HG03521 (cell line): ENCODE data around the gene COL8A2.

Source experiments
- ATAC-seq: cut with Tn5 transposase; IDR thresholded peaks from one replicate; pipeline ENCODE4 v1.9.1; 2021; ENCODE audit warnings: mild to moderate bottlenecking, moderate library complexity; ENCODE audit not compliant: unreplicated experiment

COL8A2 gene

DNA sequence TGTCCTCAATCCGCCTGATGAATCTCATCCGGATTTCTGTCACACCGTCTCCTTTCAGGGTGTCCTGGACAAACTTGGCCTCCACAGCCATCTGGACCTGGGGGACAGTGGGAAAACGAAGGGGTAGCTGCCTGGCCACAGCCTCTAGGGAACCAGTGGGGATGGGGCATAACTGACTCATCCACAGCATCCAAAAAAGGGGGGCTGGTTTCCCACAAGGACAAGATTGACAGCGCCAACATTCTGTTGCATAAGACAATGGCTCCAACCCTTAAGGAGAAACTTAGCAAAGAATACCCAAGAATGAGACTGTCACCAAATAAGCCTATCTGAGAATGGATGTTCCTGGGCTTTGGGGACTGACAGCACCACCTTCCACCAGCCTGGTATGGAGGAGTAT is 12.2 kb upstream of the COL8A2 start:
- no peak for ATAC-seq

DNA sequence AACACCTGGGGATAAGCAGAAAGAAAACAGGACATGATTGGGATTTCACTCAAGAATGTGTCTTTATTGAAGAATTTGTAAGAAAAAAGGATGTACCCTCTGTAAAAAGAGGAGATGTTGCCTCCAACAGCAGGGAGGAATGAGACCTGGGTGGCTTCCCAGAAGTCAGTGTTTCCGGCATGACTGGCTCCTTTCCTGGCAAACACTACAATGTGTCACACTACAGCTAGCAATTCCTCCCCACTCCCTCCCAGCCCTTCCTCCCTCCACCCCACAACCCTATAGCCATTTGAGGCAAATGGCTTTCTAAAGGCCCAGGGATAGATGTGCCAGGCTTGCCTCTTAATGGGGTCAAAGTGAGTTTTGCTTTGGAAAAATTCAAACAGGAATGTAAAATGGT is 11.5 kb upstream of the COL8A2 start:
- ATAC-seq, result no peak

DNA sequence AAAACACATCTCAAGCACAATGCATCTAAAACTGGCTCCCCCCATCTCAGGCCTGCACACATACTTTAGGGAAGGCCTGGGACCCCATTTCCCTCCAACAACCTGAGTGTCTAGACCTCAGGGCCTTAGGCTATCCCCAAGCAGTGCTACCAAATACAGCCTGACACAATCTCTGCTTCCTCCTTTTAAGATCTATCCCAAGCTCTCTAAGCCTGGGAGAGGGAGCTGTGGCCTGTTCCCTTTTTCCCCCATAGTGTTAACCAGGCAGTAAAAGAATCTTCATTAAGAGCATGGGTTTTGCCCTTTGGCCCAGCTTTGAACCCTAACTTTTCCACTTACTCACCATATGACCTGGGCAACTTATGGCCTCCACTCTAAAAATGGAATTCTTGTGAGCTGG is 10.8 kb upstream of the COL8A2 start:
- ATAC-seq, result no peak

DNA sequence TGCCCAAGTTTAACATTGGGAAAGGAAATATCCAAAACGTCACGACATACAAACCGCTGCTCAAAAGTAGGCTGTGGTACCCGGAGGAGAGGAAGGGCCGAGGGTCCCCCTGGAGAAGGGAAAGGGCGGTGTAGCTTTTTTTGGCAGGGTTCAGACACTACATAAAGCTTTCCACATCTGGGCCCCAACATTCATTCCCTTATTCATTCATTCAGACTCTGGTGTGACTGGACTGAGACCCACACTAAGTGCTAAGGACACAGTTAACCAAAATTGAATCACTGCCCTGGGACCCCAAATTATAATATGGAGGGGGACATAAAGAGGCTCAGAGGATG is 10.3 kb upstream of the COL8A2 start:
- ATAC-seq, result no peak

DNA sequence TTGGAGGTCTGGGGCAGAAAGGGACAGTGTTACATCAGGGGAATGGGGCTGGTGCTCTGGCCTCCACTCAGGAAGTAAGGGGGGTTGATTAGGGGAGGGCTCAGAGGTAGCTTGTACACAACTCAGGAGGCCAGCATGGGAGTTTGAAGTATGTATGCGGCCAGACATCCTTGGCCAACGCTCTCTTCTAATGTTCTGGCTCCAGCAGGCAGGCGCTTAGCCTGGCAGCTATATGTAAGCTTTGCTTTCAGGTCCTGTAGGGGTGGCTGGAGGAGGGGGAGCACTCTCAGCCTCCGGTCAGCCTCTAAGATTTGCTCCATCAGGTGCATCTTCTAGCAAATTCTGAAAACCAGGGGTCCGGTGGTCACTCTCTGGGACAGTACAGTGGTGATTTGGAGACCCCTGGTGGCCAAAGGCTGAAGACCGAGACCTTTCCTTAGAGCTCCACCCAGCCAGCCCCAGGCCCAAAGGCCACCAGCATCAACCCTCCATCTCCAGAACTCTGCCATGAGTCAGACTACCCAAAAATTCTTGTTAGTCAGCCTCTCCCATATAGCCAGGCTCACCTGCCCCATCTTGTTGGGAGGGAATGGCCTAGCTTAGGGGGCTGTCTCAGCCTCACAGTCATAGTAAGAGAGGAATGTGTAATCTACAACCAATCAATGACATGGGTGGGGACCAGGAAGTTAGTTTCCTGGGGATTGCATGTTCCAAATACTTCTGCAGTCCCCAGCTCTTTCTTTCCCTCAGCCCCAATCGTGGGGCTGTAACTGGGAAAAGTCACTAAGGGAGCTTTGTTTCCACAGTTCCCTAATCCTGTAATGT is 9.7 kb upstream of the COL8A2 start:
- no peak for ATAC-seq

DNA sequence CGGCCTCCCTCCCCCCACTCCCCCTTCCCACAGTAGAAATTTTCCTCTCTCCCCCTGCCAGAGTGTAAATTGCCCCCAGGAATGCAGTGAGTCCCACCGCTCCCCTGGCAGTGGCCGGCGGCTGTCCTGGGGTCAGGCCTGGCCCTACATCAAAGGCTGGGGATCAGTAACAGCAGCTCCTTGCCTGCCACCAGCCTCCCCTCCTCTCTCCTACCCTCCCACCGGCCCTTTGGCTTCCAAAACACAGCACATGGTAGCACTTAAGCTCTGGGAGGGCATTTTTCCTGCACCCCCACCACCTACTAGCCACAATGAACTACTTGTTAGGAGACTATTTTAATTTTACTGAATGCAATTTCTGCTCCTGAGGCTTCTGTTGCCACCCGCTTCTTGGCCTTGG is 9.0 kb upstream of the COL8A2 start:
- no peak for ATAC-seq

DNA sequence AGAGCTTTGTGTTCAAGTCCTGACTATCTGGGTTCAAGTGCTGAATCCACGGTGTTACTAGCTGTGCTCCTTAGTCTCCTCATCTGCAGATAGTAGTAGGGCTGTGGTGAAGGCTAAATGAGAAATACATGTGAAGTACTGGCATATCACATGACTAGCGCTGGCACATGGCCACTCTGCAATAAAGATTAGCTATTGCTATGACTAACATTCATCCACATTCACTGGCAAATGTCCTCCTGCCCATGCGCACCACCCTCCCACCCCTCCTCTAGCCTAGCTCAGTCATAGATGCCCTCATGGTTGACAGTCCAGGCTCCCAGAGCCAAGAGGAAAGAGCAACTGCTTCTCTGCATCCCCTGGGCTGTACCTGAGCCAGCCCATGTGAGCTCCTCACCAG is 8.5 kb upstream of the COL8A2 start:
- ATAC-seq, result no peak

DNA sequence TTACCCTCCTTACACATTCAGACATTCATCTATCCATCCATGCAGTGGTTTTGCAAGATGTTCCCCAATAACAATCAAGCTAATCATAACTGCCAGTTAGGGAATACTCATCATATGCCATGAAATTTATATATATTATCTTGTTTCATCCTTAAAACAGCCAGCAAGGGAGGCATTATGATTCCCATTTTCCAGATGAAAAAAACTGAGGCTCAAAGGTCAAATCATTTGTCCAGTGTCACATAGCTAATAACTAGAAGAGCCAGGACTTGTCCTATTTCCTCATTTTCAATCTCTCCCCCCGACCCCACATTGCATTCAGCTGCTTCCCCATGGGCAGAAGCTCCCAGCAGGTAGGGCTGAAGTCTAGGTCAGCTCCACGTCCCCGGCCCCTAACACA is 7.0 kb upstream of the COL8A2 start:
- no peak for ATAC-seq

DNA sequence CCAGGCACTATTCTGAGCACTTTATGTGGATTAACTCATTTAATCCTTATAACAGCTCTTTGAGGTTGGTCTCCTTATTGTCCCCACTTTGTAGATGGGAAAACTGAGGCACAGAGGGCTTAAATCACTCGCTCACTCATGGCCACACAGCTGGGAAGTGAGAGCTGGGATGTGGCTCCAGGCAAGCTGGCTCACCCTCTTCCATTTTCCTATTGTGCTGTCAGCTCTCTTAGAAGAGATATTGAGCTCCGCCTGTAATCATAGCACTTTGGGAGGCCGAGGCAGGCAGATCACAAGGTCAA is 3.8 kb upstream of the COL8A2 start:
- no peak for ATAC-seq

DNA sequence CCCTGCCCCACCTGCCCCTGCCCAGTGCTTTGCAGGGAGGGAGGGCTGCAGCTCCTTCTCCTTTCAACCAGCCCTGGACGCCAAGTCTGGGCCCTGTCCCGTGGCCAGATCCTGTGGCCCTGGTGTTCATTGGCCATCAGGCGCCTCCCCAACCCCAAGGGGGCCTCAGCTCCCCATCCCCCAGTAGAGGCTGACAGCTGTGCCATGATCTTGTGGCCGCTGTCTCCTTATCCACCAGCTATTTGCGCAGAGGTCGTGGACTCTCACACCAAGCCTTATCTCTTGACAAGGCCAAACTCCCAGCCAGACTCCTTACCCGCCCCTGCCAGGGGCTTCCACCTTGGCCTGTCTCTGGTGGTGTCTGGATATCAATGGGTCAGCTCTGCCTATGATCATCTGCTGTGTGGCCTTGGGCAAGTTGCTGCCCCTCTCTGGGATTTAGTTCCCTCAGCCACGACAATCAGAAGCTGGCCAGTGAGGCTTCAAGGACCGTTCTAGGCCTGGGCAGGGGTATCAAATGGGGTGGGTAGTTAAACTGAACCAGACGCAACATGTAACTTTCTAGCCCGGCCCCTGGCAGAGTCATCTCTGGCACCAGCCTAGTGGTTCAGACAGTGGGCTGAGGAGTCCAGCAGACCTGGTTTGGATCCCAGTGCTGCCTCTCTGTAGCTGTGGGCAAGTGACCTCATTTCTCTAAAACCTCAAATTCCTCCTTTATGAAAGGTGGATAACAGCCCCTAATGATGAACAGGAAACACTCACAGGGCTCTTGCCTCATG is 3.3 kb upstream of the COL8A2 start:
- ATAC-seq, result no peak

DNA sequence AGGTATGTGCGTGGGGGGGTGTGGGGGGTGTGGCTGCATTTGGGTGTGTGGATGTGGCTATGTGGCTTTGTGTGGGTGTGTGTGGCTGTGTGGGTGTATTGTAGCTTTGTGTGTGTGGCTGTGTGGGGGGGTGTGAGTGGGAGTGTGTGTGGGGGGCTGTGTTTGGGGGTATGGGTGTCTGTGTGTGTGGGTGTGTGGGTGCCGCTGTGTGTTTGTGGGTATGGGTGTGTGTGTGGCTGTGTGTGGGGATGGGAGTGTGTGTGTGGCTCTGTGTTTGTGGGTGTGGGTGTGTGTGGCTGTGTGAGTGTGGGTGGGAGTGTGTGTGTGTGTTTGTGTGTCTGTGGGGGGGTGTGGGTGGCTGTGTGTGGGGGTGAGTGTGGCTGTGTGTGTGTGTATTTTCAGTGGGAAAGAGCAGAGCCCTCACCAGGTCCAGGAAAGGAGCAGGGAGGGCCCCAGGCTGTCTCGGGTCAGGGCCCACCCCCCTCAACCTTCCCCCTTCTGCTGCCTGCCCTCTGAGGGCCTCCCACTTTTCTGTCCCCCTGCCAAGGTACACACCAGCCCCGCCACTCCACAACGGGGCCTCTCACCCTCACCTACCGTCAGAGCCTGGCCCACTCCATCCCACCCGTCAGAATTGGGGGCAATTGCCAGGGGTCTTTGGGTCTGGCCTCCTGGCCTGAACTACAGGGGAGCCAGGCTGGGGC is 1.9 kb upstream of the COL8A2 start:
- no peak for ATAC-seq

DNA sequence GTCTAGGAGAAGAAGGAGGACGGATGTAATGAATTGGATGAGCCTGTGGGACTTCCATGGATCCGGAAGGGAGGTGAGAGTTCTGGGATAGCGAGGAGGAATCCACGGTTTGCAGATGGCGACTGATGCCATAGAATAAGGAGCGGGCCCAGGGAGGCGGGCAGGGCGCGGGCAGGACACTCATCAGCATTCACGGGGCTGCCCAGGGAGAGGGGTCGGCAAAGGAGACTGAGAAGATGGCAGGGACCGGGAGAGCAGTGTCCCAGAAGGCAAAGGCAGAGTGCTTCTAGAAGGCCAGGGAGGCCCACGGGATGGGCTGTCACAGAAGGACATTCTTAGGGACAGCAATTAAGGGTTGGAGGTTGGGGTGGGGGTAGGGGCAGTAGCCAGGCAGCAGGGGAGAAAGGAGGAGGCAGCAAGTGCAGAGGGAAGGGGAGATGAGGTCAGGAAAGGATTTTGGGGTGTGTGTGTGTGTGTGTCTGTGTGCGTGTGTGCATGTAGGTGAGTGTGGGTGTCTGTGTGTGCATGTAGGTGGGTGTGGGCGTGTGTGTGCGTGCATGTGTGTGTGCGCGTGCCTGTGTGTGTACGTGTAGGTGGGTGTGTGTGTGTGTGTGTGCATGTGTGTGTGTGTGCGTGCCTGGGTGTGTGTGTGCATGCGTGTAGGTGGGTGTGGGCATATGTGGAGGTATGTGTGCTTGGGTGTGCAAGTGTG is 1.1 kb upstream of the COL8A2 start:
- ATAC-seq, result no peak

DNA sequence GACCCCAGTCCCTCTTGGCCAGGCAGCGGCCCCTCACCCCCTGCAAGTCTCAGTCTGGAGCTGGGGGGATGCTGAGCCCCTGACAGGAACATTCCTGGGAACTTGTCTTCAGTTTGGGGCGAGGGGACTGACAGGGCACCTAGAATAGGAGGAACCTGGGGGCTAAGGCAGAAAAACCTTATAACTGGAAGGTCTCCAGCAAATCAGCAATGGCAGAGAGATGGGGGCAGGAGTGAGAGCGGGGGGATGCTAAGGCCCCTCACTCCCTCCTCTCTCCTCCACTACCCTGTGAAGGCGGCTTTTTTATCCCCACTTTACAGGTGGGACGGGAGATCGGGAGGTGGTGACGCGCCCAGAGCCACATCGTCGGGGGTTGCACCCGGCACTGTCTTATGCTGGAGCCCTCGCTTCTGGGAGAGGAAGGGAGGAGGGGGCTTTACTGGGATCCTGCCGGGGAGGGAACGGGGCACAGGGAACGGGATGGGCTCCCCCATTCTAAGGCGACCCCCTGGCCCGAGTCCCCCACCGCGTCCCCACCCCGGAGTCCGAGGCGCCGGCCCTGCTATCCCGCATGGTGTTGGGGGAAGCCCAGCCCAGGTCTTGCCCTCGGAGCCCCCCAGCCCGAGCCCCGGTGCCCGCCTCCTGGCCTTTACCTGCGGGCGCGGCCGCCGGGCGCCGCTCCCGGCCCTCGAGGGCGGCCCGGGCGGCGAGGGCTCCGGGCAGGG is 456 bp downstream of the COL8A2 start:
- ATAC-seq, result no peak

DNA sequence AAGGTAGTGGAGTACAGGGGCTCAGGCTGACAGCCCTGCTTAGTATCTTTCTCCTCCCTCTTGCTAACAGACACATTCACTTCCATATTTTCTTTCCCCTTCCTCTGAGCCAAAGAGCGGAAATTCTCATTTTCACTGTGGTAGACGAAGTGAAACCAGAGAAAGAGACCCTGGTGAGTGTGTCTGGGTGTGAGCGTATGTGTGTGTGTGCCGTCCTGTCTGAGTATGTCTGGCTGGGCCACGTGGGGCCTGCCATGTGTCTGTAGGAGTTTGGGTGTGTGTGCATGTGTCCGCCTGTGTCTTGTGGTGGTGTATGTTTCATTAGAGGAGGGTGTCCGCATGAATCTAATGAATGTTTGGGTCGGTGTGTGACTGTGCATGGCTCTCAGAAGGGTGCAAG is 1.7 kb downstream of the COL8A2 start:
- no peak for ATAC-seq

DNA sequence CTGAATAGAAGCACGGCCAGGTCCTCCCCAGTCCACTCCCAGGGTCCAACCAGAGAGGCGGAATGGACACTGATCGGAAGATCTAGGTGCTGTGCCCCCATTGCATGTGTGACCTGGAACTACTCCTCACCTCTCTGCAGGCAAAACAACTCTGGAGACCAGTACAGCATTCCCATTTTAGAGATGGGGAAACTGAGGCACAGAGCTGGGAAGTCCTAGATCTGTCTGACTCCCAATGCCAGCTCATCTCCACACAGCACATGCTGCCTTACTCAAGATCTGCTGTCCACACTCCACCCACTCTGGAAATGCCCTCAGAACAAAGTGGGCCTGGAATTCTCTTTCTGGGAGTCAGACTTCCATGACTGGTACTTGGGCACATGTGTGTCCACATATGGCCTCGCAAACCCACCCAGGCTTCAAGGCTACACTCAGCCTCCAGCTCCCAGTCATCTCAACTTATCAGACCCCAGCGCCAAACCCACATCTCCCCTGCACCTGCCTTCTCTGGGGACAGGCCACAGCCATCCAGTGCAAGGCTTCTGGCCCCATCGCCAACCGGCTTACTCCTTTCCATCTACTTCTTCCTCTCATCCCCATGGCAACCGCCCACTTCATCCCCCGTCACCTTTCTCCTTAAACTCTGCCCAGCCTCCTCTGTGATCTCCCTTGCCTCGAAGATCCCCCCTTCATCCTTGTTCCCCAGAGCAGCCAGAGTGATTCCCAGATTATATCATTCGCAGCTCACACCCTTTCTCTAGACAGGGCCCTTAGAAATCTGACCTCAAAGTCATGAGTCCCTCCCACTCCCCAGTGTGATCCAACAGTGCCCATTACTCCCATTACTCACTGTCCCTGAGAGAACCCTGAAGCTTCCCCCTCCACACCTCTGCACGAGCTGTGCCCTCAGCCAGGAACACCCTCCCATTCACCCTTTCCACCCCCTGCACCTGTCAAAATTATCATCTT is 2.7 kb downstream of the COL8A2 start:
- no peak for ATAC-seq

DNA sequence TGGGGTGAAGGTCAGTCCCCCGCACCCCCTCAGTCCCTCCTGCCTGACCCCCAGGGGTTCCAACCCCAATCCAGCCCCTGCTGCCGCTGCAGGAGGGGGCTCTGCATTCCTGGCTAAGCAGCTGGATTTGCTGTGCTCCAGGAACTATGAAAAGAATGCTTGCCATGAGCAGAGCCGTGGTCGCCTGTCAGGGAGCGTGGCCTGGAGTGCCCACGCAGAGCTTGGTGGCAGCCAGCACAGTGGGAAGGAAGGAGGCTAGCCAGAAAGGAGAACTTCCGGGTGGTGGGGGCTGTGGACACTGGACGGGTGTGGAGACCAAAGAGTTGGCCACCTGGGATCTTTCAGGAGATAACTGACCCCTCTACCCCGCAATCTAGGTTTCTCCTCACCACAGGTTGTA is 5.6 kb downstream of the COL8A2 start:
- no peak for ATAC-seq

DNA sequence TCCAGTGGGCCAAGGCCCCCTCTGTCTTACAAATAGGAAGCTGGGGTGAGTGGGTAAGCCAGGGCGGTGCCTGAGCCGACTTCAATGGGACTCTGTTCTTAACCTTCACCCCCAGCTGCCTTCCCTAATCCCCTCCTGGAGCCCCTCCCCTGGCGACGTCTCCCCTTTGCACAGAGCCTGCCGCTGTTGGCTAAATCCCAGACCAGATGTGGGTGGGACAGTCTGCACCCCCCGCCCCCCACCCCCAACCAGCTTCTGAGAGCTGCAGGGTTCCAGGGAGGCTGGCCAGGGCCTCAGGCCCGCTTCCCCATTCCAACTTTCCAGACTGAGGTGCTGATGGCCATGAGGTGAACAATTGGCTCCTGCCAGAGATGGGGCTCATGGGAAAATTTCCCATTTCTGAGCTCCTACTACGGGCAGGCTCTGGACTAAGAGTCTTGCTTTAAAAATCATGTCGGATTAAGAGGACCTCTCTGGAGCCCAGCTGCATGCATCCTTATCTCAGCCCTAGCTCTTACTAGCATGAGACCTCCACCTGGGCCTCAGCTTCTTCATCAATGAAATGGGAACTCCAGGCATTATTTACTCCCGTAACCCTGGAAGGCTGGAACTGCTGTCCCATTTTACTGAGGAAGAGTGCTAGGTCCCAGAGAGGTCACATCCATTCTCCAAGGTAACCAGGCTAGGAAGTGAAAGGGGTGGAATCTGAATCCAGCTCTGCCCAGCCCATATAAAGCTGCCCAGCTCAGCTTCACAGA is 6.4 kb downstream of the COL8A2 start:
- no peak for ATAC-seq

DNA sequence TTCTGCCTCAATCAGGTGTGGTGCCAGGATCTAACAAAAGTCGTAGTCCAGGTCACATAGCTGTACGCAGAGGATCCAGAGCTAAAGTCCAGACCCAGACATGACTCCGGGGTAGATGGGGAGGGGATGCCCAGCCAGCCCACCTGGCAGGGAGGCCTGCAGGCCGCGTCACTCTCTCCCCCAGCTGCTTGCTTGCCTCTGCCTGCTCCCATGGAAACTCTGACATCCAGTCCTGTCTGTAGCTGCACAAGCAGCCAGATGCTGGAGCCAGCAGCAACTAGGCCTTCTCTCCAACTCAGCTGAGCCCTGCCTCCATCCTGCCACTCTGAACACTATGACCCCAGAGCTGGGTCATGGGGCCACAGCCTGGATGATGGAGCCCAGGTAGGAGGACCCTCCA is 8.1 kb downstream of the COL8A2 start:
- ATAC-seq, result no peak

DNA sequence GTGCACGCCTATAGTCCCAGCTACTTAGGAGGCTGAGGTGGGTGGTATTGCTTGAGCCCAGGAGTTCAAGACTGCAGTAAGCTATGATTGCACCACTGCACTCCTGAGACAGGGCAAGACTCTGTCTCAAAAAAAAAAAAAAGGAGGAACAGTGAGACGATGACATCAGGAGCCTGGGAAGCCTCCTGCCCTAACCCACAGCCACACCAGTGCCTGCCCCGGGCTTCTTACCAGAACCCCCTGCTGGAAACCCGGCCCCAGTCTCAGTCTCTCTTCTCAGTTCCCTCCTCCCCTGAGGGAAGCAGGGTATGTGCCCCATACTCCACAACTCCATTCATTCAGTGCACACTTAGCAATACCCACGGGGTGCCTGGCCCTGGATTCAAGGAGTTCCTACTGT is 9.1 kb downstream of the COL8A2 start:
- no peak for ATAC-seq
